Esophagus mucosa (tissue), 1 donor: Measurements from ENCODE around the gene LPAR3. TPM values are rescaled to one million over a fixed set of nuclear protein-coding genes. Genes with fewer than 3 reads are reported as not detected.
"Not testable (repeated sequence)": the region's sequence is repeated elsewhere in the genome, so short reads cannot be mapped to it uniquely, and the experiment has no call there.

ENCODE experiments used
- ATAC-seq: fragments of 200-7000 bp; cut with Tn5 transposase; one replicate; pipeline ENCODE4 v1.9.1; 2020
- total RNA-seq: library from RNA; stranded (reverse); gene quantifications from one replicate; pipeline ENCODE4 v1.2.4, GENCODE V29; 2023
- donor health status: DM: yes; HTN: yes; CAD: no.

Gene LPAR3
- total RNA-seq = 20.6 TPM

- ATAC-seq = peak; percentile 71
These were observed at the start of gene LPAR3 for GRCh38 chr1:84892705-84893618. Gene LPAR3 (minus strand): TSS chr1:84893206. CDS start chr1:84866120, 27,086 bp downstream.

- no peak for ATAC-seq
These were observed 48.8 kb upstream of the LPAR3 start for GRCh38 chr1:84941843-84942242.

GRCh38 chr1:84940481-84940880 lies 47.5 kb upstream of the LPAR3 start:
- ATAC-seq = no peak

GRCh38 chr1:84939761-84940160 lies 46.8 kb upstream of the LPAR3 start:
- no peak for ATAC-seq

GRCh38 chr1:84939151-84939550 lies 46.1 kb upstream of the LPAR3 start:
- ATAC-seq = no peak

- peak; percentile 86 for ATAC-seq
These were observed 43.3 kb upstream of the LPAR3 start for GRCh38 chr1:84936116-84936810.

- ATAC-seq = no peak
These were observed 40.1 kb upstream of the LPAR3 start for GRCh38 chr1:84933011-84933611.

GRCh38 chr1:84930831-84931230 lies 37.8 kb upstream of the LPAR3 start:
- ATAC-seq = peak; percentile 59

- no peak for ATAC-seq
These were observed 37.3 kb upstream of the LPAR3 start for GRCh38 chr1:84930329-84930728.

GRCh38 chr1:84929581-84929980 lies 36.6 kb upstream of the LPAR3 start:
- ATAC-seq = no peak

GRCh38 chr1:84928979-84929378 lies 36.0 kb upstream of the LPAR3 start:
- no peak for ATAC-seq

- peak; percentile 91 for ATAC-seq
These were observed 30.3 kb upstream of the LPAR3 start for GRCh38 chr1:84923317-84923716.

GRCh38 chr1:84920159-84920558 lies 27.2 kb upstream of the LPAR3 start:
- ATAC-seq = no peak

GRCh38 chr1:84919461-84919970 lies 26.5 kb upstream of the LPAR3 start:
- no peak for ATAC-seq

GRCh38 chr1:84918726-84919336 lies 25.8 kb upstream of the LPAR3 start:
- no peak for ATAC-seq

GRCh38 chr1:84916897-84917296 lies 23.9 kb upstream of the LPAR3 start:
- no peak for ATAC-seq

- ATAC-seq = no peak
These were observed 20.5 kb upstream of the LPAR3 start for GRCh38 chr1:84913555-84913892.

GRCh38 chr1:84912726-84913554 lies 19.9 kb upstream of the LPAR3 start:
- ATAC-seq = no peak

GRCh38 chr1:84908746-84909464 lies 15.9 kb upstream of the LPAR3 start:
- not testable (repeated sequence) for ATAC-seq

GRCh38 chr1:84907095-84907827 lies 14.3 kb upstream of the LPAR3 start:
- ATAC-seq = peak; percentile 90
